ENCODE data around the gene BLOC1S1.
A peak's percentile ranks its signal among the peaks of the same experiment; 100 is the strongest.

Gene BLOC1S1

DNA sequence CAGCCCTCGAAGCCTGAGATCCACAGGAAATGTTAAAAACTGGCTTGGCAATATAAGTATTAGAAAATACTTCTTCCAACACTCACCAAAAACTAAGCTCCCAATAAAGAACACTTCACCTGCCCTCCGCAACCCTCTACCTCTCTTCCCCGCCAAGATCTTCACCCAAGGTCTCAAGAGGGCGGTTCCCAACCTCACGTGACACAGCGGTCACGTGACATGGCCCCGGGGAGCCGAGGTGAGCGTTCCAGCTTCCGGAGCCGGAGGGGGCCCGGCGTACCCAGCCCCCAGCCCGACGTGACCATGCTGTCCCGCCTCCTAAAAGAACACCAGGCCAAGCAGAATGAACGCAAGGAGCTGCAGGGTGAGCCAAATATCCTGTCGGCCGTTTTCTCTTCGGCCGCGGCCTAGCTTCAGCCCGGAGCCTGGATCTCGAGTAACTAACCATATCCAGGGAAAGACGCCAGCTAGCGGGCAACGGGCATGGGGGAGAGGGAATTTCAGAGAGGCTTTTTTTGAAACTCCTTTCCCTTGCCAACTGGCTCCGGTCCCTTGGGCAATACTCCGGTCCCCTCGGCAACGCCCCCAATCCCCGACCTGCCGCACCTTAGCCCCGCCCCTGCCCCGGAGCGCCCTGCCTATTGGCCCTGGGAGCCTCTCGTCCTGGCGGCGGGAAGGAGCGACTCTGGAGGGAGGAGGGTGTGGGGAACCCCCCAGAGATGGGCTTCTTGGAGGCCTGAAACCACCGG, at the start of gene BLOC1S1:
Gene BLOC1S1, plus strand, starts transcription at position 214 of the 749 bp plus-strand sequence. Its CDS starts 6 bp downstream, at position 220.
- peak; percentile 81 for DNase-seq

DNA sequence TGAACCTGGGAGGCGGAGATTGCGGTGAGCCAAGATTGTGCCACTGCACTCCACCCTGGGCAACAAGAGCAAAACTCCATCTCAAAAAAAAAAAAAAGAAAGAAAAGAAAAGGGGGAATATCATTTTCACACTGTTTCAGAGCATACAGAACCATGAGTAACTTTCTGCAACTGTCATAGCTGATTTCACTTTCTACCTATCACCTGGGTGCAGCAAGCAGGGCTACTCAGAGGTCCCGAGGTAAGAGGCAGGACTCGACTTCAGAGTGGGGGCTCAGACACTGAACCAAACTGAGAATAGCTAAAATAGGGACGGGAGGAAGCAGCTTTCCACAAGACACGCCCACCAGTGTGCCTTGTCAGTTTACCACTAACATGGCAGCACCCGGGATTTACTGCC, 49.3 kb upstream of the BLOC1S1 start:
- DNase-seq = no peak

DNA sequence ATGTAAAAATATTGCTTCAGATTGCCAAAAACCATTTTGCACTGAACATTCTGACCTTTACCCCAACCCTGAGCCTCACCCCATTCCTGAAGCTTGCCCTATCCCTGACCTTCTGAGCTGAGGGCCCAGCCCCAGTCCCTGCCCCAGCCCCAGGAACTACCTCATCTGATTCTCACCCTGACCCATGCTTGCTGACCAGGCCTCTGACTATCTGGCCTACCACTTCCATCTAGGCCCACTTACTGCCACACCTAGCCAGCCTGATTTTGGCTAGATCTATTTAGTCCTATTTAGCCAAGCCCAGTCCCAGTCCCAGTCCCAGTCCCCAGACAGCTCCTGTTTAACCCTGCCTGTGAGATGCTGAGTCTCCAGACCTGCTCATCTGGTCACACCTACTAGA, 45.6 kb upstream of the BLOC1S1 start:
- no peak for DNase-seq

DNA sequence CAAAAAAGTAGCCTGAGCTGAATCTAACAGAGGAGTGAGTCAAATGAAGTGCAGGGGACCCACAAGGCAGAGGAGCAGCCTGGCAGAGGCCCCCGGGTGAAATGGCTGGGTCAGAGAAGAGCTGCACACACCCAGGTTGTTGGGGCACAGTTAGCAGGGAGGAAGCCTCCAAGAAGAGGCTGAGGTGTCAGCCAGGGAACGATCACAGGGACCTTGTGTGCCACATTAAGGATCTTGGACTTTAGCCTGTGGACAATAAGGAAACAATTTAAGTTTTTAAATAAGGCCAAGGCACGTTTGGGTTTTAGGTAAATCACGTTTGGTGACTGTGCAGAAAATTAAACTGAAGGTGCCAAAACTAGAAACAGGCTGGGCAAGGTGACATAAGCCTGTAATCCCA, 44.1 kb upstream of the BLOC1S1 start:
- DNase-seq = no peak

DNA sequence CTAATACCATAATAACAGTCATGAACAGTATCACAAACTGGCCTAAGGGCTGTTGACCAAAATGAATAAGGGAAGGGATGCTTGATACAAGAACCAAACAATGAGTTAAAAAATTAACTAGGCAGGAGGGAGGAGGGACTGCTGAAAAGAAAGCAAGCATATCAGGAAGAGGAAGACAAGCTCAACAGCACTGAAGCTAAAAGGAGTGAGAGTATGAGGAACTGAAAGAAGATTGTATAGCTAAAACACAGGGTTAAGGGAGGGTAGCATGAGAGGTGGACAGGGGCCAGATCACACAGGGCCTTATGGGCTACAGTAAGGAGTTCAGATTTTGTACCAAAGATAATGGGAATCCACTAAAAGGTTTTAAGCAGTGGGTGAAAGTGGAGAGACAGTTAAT, 42.2 kb upstream of the BLOC1S1 start:
- DNase-seq = peak; percentile 72

DNA sequence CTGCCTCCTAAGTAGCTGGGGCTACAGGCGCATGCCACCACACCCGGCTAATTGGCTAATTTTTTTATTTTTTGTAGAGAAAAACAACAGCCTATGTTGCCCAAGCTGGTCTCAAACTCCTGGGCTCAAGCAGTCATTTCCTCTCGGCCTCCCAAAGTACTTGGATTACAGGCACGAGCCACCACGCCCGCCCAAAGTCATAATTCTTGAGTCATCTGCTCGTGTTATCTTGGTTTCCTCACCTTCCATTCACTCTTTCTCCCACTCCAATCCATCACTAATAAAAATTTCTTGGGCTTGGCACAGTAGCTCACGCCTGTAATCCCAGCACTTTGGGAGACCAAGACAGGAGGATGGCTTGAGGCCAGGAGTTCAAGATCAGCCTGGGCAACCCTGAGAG, 40.2 kb upstream of the BLOC1S1 start:
- DNase-seq = peak; percentile 79

DNA sequence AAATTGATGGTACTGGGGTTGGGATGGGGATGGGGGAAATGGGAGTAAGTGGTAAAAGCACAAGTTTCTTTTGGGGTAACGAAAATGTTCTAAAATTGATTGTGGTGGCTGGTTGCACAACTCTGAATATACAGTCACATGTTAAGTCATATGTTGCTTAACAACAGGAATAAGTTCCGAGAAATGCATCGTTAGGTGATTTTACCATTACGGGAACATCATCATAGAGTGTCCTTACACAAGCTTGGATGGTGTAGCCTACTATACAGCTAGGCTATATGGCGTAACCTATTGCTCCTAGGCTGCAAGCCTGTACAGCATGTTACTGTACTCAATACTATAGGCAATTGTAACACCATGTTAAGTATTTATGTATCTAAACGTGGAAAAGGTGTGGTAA, 39.1 kb upstream of the BLOC1S1 start:
- DNase-seq = peak; percentile 90

DNA sequence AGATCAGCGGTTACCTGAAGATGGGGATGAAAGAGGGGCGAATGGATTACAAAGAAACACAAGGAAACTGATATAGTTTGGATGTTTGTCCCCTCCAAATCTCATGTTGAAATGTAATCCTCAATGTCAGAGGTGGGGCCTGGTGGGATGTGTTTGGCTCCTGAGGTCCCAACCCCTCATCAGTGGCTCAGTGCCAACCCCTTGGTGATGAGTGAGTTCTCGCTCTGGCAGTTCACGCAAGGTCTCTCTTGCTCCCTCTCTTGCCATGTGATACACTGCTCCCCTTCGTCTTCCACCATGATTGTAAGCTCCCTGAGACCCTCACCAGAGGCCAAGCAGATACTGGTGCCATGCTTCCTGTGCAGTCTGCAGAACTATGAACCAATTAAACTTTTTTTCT, 36.2 kb upstream of the BLOC1S1 start:
- no peak for DNase-seq

DNA sequence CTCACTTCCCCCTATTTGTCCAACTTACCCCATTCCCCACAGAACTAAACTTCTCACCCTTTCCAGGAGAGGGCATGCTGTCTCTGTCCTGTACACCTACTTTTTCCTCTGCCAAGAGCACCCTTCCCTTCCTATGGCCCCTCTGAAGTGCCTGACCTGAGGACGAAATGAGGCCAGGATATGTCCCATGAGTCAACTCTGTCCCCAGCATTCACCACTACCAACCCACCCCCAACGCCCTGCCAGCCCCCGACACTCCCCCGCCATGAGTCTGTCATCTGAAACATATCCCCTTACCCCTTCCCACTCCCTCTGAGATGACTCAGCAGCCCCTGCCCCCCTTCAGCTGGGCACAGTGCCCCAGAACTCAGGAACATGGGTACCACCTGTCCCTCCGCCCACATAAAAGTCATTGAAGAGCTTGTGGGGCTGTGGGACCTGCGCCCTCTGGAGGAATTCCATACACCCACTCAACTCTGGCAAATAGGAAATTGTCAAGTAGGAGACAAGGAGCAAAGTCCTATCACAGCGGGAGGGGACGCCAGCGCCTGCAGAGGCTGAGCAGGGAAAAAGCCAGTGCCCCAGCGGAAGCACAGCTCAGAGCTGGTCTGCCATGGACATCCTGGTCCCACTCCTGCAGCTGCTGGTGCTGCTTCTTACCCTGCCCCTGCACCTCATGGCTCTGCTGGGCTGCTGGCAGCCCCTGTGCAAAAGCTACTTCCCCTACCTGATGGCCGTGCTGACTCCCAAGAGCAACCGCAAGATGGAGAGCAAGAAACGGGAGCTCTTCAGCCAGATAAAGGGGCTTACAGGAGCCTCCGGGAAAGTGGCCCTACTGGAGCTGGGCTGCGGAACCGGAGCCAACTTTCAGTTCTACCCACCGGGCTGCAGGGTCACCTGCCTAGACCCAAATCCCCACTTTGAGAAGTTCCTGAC, 34.4 kb upstream of the BLOC1S1 start:
- peak; percentile 41 for DNase-seq

DNA sequence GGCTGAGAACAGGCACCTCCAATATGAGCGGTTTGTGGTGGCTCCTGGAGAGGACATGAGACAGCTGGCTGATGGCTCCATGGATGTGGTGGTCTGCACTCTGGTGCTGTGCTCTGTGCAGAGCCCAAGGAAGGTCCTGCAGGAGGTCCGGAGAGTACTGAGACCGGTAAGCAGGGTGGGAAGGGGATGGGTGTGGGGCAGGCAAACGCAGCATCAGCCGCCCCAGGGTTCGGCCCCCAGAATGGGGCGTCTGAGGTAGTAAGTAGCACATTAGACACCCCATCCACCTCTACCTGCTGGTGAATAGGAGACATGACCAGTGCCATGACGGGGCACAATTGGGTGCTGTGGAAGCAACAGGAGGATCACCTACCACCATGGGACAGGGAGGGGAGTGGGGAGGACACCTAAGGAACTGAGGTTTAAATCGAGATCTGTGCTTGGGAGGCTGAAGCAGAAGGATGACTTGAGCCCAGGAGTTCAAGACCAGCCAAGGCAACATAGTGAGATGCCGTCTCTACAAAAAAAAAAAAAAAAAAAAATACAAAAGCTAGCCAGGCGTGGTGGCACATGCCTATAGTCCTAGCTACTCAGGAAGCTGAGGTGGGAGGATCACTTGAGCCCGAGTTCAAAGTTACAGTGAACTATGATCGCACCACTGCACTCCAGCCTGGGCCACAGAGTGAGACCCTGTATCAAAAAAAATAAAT, 33.6 kb upstream of the BLOC1S1 start:
- DNase-seq = no peak

DNA sequence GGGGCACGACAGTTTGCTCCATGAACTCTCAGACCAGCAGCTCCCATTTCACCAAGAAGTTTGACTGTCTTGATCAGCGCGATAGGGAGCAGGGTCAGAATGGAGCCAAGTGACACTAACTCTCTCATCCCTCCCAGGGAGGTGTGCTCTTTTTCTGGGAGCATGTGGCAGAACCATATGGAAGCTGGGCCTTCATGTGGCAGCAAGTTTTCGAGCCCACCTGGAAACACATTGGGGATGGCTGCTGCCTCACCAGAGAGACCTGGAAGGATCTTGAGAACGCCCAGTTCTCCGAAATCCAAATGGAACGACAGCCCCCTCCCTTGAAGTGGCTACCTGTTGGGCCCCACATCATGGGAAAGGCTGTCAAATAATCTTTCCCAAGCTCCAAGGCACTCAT, 32.2 kb upstream of the BLOC1S1 start:
- no peak for DNase-seq

DNA sequence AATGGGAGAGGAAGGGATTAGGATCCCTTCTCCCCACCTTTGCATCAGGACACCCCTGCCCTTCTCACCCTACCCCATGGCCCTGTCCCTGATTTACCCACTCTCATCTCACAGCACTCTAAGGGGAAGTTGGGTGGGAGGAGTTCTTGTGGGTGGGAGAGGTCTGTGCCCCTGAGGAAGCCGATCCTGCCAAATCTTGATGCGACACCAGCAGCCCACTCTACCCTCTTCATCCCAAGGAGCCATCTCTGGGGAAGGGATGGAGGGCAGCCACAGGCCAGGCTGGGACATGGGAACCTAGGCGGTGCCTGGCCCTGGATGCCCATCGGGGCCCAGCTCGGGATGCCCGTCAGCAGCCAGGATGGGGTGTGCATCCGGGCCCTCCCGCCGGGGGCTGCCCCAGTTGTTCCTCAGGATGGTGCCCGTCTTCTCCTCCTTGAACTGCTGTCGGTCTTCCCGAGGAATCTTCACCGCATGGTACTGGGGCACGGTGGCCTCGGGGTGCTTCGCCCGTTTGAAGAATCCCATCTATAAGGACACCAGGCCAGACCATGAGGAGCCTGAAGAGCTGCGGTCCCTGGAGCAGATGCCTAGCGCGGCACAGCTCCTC, 31.0 kb upstream of the BLOC1S1 start:
- no peak for DNase-seq

DNA sequence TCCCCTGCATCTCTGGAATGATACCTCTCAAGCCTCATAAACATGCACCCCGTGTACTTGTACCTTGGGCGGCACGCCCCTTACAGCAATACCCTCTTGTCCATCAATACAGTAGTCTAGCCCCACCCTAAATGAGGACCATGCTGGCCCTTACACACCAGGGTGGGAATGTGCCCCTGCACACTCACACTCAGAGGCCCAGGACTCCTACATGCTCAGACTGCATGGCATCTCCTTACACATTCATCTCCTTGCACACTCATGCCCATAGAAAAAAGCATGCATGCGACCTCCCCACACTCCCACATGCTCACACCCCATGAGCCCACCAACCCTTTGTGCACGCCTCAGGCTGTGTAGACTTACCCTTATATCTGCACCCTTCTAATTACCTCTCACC, 30.2 kb upstream of the BLOC1S1 start:
- no peak for DNase-seq

DNA sequence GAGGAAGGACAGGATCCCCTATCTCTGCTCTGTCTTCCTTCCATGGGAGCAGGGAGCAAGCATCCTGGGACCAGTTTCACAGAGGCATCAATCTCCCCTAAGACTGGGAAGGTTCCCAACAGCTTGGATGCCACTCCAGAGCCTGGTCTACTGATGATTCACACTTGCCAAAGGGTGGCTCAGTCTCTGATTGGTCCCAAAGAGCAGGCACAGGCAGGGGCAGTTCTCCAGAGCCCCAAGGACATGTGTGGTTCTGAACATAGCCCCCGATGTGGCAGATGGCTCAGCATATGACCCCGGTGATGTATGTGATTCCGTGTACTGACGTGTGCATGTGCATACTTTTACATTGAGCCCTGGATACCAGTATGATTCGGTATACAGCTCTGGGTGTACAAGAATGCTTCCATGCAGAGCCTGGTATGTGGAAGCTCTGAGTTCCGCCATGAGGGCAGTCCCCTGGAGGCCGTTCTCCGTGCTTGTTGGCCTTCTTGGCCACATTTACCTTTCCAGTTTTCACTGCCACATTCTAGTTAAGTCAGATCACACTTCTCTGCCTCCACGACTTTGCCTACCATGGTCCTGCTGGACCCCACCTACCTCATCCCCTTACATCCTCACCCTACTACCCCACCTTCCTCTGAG, 29.4 kb upstream of the BLOC1S1 start:
- DNase-seq = no peak

DNA sequence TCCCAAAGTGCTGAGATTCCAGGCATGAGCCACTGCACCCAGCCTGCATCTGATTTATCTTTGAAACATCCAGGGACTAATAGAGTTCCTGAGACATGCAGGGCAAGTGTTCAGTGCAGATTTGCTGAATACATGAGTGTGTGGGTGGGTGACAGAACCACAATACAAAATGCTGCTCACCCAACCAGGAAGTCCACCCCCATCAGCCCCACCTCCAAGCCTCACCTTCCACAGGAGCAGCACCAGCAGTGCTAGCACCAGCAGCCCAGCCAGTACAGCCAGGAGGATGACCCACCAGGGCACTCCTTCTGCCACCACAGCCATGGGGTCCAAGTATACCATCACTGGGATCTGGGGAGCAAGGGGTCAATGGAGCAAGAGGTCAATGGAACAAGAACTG, 28.1 kb upstream of the BLOC1S1 start:
- DNase-seq = no peak

DNA sequence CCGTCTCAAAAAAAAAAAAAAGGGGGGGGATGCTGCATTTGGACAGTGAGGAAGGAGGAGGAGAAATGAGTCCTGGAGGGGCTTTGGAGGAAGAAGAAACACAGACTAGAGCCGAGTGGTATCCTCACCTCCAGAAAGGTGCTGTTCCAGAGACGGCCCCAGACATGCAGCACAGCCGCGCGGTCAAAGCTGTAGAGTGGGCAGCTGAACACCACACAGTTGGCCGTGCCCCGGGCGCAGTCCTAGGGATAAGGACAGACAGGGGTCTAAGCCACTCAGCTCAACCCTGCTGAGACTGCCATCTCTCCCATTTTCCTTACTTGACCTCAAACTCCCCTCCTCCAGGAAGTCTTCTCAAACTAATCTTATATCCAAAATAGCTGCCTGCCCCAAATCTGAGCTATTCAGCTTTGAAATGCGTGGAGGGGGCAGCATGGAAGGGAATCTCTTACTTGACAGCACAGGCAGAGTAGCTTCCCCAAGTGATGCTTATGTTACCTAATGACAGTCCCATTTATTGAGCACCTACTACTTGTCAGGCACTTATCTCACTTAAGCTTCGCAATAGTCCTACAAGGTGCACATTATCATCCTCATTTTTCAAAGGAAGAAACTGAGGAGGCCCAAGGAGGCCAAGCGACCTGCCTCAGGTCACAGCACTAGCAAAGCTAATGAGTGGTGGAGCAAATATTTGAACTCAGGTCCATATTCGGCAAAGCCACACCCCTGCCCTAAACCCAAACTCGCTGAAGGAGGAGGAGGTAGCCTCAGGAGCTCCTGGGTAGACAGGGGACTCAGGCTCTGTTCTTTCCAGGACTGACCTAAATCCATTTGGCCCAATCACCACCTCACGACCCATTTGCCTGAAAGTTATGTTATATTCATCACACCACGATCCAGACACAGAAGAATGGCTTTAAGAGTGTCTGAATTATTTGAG, 26.9 kb upstream of the BLOC1S1 start:
- no peak for DNase-seq

DNA sequence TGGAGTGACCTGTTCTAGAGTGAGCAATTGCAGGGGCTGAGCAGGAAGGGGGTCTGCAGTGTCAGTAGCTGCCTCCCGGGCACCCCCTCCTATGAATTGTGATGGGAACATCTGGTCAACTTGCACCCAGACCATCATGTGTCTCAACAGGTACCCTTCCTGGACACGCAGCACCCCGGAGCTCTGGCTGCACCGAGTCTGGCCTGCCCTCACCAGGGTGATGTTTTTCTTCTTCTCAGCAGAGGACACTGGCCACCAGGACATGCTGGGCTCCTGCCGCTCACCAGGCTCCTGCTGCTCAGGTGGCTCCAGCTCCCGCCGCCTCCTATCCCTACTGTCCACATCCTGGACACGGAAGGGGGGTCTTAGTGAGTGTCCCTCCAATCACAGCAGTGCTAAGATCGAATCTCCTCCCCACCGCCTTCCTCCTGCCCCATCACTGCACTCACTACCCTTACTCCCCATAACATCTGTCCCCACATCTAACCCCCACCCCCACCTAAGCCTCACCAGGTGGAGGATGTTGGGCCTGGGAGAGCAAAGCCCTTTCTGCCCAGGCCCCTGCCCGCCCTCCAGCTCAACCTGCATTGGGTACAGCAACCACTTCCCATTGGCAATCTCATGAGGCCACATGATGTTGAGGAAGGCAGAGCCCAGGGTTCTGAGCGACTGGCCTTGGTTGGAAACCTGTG, 23.1 kb upstream of the BLOC1S1 start:
- no peak for DNase-seq

DNA sequence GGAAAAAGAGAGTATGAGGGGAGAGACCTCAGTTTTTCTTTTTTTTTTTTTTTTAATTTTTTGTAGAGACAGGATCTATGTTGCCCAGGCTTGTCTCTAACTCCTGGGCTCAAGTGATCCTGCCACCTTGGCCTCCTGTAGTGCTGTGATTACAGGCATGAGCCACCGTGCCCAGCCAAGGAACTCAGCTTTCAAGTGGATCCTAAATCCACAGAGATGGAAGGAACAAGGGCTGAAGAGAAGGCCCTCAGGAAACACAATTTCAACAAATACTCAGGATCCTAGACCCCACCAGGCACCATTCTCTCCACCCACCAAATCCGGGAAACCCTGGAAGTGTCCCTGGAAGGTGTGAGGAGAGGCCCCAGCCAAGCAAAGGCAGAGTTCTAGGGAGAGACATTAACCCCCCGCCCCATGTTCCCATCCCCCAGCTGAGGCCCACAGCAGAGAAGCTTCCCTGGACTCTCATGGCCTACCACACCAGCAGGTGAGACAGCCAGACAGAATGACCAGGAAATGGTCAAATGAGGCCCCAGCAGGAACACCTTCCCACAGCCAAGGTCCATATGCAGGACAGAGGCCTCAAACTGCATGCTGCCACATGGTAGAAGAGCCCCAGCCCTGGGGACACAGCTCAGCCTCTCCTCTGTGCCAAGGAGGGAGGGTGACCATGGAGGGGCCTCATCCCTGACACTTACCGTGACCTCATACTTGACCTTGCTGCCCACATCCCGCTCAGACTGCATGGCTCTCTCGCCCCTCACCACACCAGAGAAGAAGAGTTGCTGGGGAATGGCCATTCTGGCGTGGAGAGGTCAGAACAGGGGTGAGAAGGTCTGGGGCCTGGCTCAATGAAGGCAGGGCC, 22.3 kb upstream of the BLOC1S1 start:
- no peak for DNase-seq

DNA sequence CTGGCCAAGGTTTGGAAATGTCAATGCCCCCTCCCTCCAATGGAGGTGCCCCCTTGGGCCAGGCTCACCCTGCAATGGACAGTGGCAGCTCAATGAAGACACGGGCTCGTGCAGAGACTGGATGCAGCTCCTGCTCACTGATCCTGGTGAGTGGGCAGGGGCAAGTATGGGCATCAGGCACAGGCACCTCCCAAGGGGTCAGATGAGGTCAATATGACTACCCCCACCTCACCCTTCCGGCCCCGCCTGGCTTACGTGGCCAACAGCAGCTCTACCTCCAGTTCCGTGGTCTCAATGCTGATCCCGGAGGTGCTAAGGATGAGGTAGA, 21.7 kb upstream of the BLOC1S1 start:
- DNase-seq = no peak

DNA sequence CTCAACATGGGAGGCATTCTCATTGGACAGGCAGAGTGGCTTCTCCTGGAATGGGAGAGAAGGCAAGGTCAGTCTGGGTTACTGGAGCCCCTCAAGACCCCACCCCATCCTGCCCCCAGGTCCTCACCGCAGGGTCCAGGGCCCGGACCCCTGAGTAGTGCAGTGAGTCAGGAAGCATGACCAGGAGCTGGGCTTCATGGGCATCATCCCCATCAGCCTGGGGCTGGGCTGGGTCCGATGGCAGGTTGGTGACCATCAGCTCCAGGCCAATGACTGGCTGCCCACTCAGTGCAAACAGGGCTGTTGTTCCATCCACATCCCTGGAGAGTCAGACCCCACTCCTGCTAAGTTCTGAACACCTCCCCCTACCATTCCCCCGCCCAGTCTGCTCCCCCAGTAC, 21.2 kb upstream of the BLOC1S1 start:
- DNase-seq = no peak

All from suppressor macrophage treated with lipopolysaccharide for 4 hours (primary cell).